Bladder microvascular endothelial cell (primary cell): ENCODE data around the gene CNTNAP4. TPM values are rescaled to one million over a fixed set of nuclear protein-coding genes. Genes with fewer than 3 reads are reported as not detected.

ENCODE experiments used
- total RNA-seq: library from RNA; depleted of rRNA; stranded (reverse); fragments of >200 nt; gene quantifications from 2 replicates; pipeline ENCODE4 v1.2.3, GENCODE V29; 2014

The CNTNAP4 gene
- not detected in 2 replicates for total RNA-seq

DNA sequence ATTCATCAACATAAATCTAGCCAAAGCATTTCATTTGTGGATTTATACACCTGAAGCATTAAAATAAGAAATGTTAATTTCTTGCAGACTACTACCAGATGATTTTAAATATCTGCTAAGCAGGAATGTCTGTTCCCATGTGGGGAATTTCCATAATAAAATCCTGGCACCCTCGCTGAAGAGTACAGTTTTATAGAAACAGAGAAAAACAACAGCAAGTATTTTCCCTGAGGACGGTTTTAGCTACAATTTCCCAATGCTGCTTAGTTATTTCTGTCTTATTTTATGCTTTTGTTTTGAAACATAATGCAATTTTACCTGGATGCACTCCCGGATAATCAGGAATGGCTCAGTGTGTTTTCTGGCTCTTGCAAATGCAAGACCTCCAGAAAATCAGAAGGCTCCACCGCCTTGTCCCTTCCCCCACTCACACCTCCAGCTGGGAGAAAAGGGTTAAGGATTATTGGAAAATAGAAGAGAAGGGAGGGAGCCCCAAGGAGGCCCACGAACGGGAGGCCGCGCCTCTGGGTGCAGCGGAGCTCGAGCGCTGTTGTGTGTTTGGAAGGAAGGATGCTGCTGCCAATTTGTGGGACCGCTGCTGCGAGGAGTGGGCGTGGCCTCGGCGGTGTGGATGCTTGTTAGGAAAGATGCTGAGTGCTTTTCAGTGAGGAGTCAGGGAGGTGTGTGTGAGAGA, at the start of gene CNTNAP4:
Gene CNTNAP4, plus strand, starts transcription at position 657 of the 694 bp plus-strand sequence. CDS start 262 bp downstream, outside the sequence.

